Smooth muscle cell (in vitro differentiated cells): ENCODE results near the gene RPL29. TPM values are rescaled to one million over a fixed set of nuclear protein-coding genes. Genes with fewer than 3 reads are reported as not detected.
A peak's percentile ranks its signal among the peaks of the same experiment; 100 is the strongest.

ENCODE experiments used
- DNase-seq: peaks from one replicate; lab custom pipeline; 2025; ENCODE audit not compliant: unreplicated experiment; lab: John Stamatoyannopoulos, UW
- H2AFZ ChIP-seq: fragments of 200-600 bp; sonication (generic); 2 replicates; pipeline ENCODE4 v1.6.0; 2016; ENCODE audit warnings: antibody characterized with exemption, low read depth, mild to moderate bottlenecking
- H3F3A ChIP-seq: fragments of 200-600 bp; sonication (generic); 2 replicates; pipeline ENCODE4 v1.6.0; 2017; ENCODE audit warnings: antibody characterized with exemption, low read depth
- H3K27ac ChIP-seq: fragments of 200-600 bp; sonication (generic); 2 replicates; pipeline ENCODE4 v1.5.1; 2016; ENCODE audit warnings: low read depth, mild to moderate bottlenecking
- H3K27me3 ChIP-seq: fragments of 200-600 bp; sonication (generic); 2 replicates; pipeline ENCODE4 v1.6.1; 2016; ENCODE audit warnings: low read depth, mild to moderate bottlenecking
- H3K36me3 ChIP-seq: fragments of 200-600 bp; sonication (generic); 2 replicates; pipeline ENCODE4 v1.5.1; 2016; ENCODE audit warnings: low read depth
- H3K4me1 ChIP-seq: fragments of 200-600 bp; sonication (generic); 2 replicates; pipeline ENCODE4 v1.5.1; 2016; ENCODE audit warnings: low read depth
- H3K4me2 ChIP-seq: fragments of 200-600 bp; sonication (generic); 2 replicates; pipeline ENCODE4 v1.6.0; 2016; ENCODE audit warnings: mild to moderate bottlenecking
- H3K4me3 ChIP-seq: fragments of 200-600 bp; sonication (generic); 2 replicates; pipeline ENCODE4 v1.5.1; 2016; ENCODE audit warnings: mild to moderate bottlenecking
- H3K79me2 ChIP-seq: fragments of 200-600 bp; sonication (generic); 2 replicates; pipeline ENCODE4 v1.6.0; 2016; ENCODE audit warnings: low read depth, mild to moderate bottlenecking
- H3K9ac ChIP-seq: fragments of 200-600 bp; sonication (generic); 2 replicates; pipeline ENCODE4 v1.6.0; 2016; ENCODE audit warnings: low read depth
- H3K9me3 ChIP-seq: fragments of 200-600 bp; sonication (generic); replicated peaks from 2 replicates; pipeline ENCODE4 v1.5.1; 2016; ENCODE audit warnings: low read depth
- H4K20me1 ChIP-seq: fragments of 200-600 bp; sonication (generic); 2 replicates; pipeline ENCODE4 v1.6.0; 2016; ENCODE audit warnings: low read depth
- CTCF ChIP-seq: fragments of 200-600 bp; sonication (generic); IDR thresholded peaks from 2 replicates; pipeline ENCODE4 v1.5.1; 2017; ENCODE audit warnings: borderline replicate concordance, mild to moderate bottlenecking, antibody characterized with exemption; ENCODE audit not compliant: insufficient read depth, poor library complexity, severe bottlenecking
- WGBS: methylation state at CpG from one replicate; pipeline ENCODE4 v1.1.7; 2016; ENCODE audit warnings: low lambda C conversion rate; 5-methylcytosine and 5-hydroxymethylcytosine counted together
- polyA plus RNA-seq: library from polyadenylated mRNA; unstranded; fragments of >200 nt; fragmentation: Nextera tagmentation; extraction: Ambion mirVana; gene quantifications from 2 replicates; pipeline ENCODE4 v1.2.1, GENCODE V29; 2016
- total RNA-seq: library from RNA; depleted of rRNA; stranded (reverse); fragments of >200 nt; gene quantifications from 2 replicates; pipeline ENCODE4 v1.2.3, GENCODE V29; 2014

The RPL29 gene
- total and polyA plus RNA-seq, 2 experiments from 2014 or later: 708 to 1,004 TPM

GRCh38 chr3:51955175-51955892 is 40.4 kb downstream of the RPL29 start, which contains the start of gene GPR62:
TSS of gene GPR62 (plus strand) at chr3:51955381. CDS start at chr3:51955653, 272 bp downstream.
- Histone ChIP-seq H4K20me1 (peaks cover 9% of the 10 kb centered on the region), H3K4me3 (peak within 1 kb of the TSS; percentile 46), H3K9me3 (no peaks in the 10 kb centered on the region), H2AFZ (no peak within 1 kb of the TSS), H3K9ac (no peak within 1 kb of the TSS), H3K36me3 (no peaks in the 10 kb centered on the region), H3F3A (no peaks in the 10 kb centered on the region), H3K4me1 (peaks cover 5% of the 10 kb centered on the region), H3K79me2 (no peaks in the 10 kb centered on the region), H3K27me3 (peaks cover 16% of the 10 kb centered on the region), H3K27ac (no peak within 1 kb of the TSS), H3K4me2 (peak within 1 kb of the TSS; percentile 94)
- no peak for TF ChIP-seq CTCF
- DNase-seq: no peak
- 22% methylated on average over 33 of the region's 33 CpGs for WGBS

GRCh38 chr3:51954713-51955112 is 41.0 kb downstream of the RPL29 start:
- peaks cover 16% of the 10 kb centered on the region for H3K27me3 ChIP-seq
- H3F3A ChIP-seq: no peaks in the 10 kb centered on the region
- H3K27ac ChIP-seq: no peak overlapping the region
- DNase-seq: no peak
- no peak overlapping the region for H2AFZ ChIP-seq
- H3K4me2 ChIP-seq: no peak overlapping the region
- no peaks in the 10 kb centered on the region for H3K9me3 ChIP-seq
- H3K4me3 ChIP-seq: no peak overlapping the region
- H3K4me1 ChIP-seq: peaks cover 5% of the 10 kb centered on the region
- no peak overlapping the region for H3K9ac ChIP-seq
- H4K20me1 ChIP-seq: peaks cover 9% of the 10 kb centered on the region
- 83% methylated on average over 1 of the region's 1 CpG for WGBS
- H3K36me3 ChIP-seq: no peaks in the 10 kb centered on the region
- TF ChIP-seq CTCF: no peak
- H3K79me2 ChIP-seq: no peaks in the 10 kb centered on the region

GRCh38 chr3:51954105-51954504 is 41.6 kb downstream of the RPL29 start:
- H2AFZ ChIP-seq: no peak overlapping the region
- TF ChIP-seq CTCF: no peak
- H4K20me1 ChIP-seq: peaks cover 9% of the 10 kb centered on the region
- no peak overlapping the region for H3K9ac ChIP-seq
- no peaks in the 10 kb centered on the region for H3K36me3 ChIP-seq
- peaks cover 5% of the 10 kb centered on the region for H3K4me1 ChIP-seq
- no peak overlapping the region for H3K27ac ChIP-seq
- 85% methylated on average over 6 of the region's 6 CpGs for WGBS
- no peaks in the 10 kb centered on the region for H3K79me2 ChIP-seq
- H3K4me3 ChIP-seq: no peak overlapping the region
- no peak for DNase-seq
- peaks cover 16% of the 10 kb centered on the region for H3K27me3 ChIP-seq
- H3K9me3 ChIP-seq: no peaks in the 10 kb centered on the region
- H3F3A ChIP-seq: no peaks in the 10 kb centered on the region
- H3K4me2 ChIP-seq: no peak overlapping the region

GRCh38 chr3:51953445-51953844 is 42.2 kb downstream of the RPL29 start:
- Histone ChIP-seq H4K20me1 (peaks cover 9% of the 10 kb centered on the region), H3K27ac (no peak overlapping the region), H3K9me3 (no peaks in the 10 kb centered on the region), H3K27me3 (peaks cover 16% of the 10 kb centered on the region), H2AFZ (no peak overlapping the region), H3K4me3 (no peak overlapping the region), H3K36me3 (no peaks in the 10 kb centered on the region), H3K9ac (no peak overlapping the region), H3F3A (no peaks in the 10 kb centered on the region), H3K4me2 (no peak overlapping the region), H3K4me1 (peaks cover 5% of the 10 kb centered on the region), H3K79me2 (no peaks in the 10 kb centered on the region)
- 75% methylated on average over 3 of the region's 3 CpGs for WGBS
- no peak for DNase-seq
- no peak for TF ChIP-seq CTCF
